H1 (cell line): ENCODE results near the gene SH3BP5. TPM values are rescaled to one million over a fixed set of nuclear protein-coding genes. Genes with fewer than 3 reads are reported as not detected.

Experiments
- EP300 ChIP-seq, 2 experiments: IDR thresholded peaks; 1 replicate in 1 of 2; 2 replicates in 1 of 2; pipeline ENCODE4 v1.6.1; 2011 to 2012; ENCODE audit warnings: low read depth in 2 of 2, low read length in 2 of 2, mild to moderate bottlenecking in 2 of 2, borderline replicate concordance in 1 of 2, inconsistent platforms in 1 of 2, moderate library complexity in 1 of 2
- NRF1 ChIP-seq: IDR thresholded peaks from 2 replicates; pipeline ENCODE4 v1.6.1; 2011; ENCODE audit warnings: mild to moderate bottlenecking, low read depth, low read length, improper control_type of control experiment
- POLR2A ChIP-seq, 2 experiments: IDR thresholded peaks; 1 replicate in 1 of 2; 2 replicates in 1 of 2; pipeline ENCODE4 v1.6.1; 2011; ENCODE audit warnings: low read depth in 2 of 2, low read length in 2 of 2, mild to moderate bottlenecking in 2 of 2; ENCODE audit errors: control extremely low read depth in 1 of 2
- RBBP5 ChIP-seq: IDR thresholded peaks from 2 replicates; pipeline ENCODE4 v1.7.1; 2012; ENCODE audit warnings: low read depth, mild to moderate bottlenecking, inconsistent platforms, low read length, moderate library complexity, borderline replicate concordance
- RXRA ChIP-seq: IDR thresholded peaks from 2 replicates; pipeline ENCODE4 v1.6.1; 2011; ENCODE audit warnings: low read depth, mild to moderate bottlenecking, low read length, moderate library complexity; ENCODE audit not compliant: insufficient read depth
- TCF12 ChIP-seq: IDR thresholded peaks from 2 replicates; pipeline ENCODE4 v1.6.1; 2011; ENCODE audit warnings: low read depth, mild to moderate bottlenecking, low read length
- ZNF274 ChIP-seq: IDR thresholded peaks from 2 replicates; pipeline ENCODE4 v1.7.0; 2012; ENCODE audit warnings: low read length, borderline replicate concordance; ENCODE audit errors: extremely low read depth
- polyA plus RNA-seq, 7 experiments: library from polyadenylated mRNA; depleted of rRNA in 3 of 7; stranded (reverse) in 5 of 7; unstranded in 2 of 7; fragments of >200 nt in 5 of 7; fragments of 200-250 nt in 2 of 7; gene quantifications; 1 replicate in 5 of 7; 2 replicates in 1 of 7; 4 replicates in 1 of 7; pipeline versions ENCODE4 v1.2.1 to v1.2.3, GENCODE V29; 2011 to 2013; ENCODE audit warnings: missing spikeins in 2 of 7, mixed read lengths in 2 of 7
- total RNA-seq: library from RNA; stranded (reverse); fragmentation: NEBNext Ultra II Directional; extraction: Animal tissue kit (Norgen Biotek cat#: 25700); gene quantifications from 2 replicates; pipeline ENCODE4 v1.2.1, GENCODE V29; 2021
- TF ChIP-seq, protein P1 (sequence below): fragments of 300-600 bp; sonication (generic); IDR thresholded peaks from 2 replicates; pipeline ENCODE4 v1.7.1; 2012; ENCODE audit warnings: low read length, moderate library complexity, mild to moderate bottlenecking, inconsistent platforms; ENCODE audit not compliant: insufficient replicate concordance

SH3BP5 gene
- total and polyA plus RNA-seq, 2 of the 8 experiments (the other 6 are each of a cell fraction or from before 2014, with no cell fraction given): 7.1 to 9.7 TPM

DNA sequence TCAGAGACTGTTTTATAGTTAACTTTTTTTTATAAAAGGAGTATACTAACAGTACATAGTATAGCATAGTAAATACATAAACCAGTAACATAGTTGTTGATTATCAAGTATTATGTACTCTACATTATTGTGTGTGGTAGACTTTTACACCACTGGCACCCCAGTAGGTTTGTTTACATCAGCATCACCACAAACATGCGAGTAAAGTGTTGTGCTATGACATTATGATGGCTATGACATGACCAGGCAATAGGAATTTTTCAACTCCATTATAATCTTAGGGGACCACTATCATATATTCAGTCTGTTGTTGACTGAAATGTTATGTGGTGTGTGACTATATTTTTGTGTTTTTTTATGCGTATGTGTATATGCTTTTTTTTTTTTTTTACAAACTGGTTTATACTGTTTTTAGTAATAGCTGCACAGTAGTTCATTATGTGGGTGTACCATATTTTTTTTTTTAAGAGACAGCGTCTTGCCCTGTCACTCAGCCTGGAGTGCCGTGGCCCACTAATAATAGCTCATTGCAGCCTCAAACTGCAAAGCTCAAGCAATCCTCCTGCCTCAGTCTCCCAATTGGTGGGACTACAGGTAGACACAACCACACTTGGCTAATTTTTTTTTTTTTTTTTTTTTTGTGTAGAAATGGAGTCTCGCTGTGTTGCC is 124.4 kb downstream of the SH3BP5 start (continued):
- TF ChIP-seq, protein P1, sequence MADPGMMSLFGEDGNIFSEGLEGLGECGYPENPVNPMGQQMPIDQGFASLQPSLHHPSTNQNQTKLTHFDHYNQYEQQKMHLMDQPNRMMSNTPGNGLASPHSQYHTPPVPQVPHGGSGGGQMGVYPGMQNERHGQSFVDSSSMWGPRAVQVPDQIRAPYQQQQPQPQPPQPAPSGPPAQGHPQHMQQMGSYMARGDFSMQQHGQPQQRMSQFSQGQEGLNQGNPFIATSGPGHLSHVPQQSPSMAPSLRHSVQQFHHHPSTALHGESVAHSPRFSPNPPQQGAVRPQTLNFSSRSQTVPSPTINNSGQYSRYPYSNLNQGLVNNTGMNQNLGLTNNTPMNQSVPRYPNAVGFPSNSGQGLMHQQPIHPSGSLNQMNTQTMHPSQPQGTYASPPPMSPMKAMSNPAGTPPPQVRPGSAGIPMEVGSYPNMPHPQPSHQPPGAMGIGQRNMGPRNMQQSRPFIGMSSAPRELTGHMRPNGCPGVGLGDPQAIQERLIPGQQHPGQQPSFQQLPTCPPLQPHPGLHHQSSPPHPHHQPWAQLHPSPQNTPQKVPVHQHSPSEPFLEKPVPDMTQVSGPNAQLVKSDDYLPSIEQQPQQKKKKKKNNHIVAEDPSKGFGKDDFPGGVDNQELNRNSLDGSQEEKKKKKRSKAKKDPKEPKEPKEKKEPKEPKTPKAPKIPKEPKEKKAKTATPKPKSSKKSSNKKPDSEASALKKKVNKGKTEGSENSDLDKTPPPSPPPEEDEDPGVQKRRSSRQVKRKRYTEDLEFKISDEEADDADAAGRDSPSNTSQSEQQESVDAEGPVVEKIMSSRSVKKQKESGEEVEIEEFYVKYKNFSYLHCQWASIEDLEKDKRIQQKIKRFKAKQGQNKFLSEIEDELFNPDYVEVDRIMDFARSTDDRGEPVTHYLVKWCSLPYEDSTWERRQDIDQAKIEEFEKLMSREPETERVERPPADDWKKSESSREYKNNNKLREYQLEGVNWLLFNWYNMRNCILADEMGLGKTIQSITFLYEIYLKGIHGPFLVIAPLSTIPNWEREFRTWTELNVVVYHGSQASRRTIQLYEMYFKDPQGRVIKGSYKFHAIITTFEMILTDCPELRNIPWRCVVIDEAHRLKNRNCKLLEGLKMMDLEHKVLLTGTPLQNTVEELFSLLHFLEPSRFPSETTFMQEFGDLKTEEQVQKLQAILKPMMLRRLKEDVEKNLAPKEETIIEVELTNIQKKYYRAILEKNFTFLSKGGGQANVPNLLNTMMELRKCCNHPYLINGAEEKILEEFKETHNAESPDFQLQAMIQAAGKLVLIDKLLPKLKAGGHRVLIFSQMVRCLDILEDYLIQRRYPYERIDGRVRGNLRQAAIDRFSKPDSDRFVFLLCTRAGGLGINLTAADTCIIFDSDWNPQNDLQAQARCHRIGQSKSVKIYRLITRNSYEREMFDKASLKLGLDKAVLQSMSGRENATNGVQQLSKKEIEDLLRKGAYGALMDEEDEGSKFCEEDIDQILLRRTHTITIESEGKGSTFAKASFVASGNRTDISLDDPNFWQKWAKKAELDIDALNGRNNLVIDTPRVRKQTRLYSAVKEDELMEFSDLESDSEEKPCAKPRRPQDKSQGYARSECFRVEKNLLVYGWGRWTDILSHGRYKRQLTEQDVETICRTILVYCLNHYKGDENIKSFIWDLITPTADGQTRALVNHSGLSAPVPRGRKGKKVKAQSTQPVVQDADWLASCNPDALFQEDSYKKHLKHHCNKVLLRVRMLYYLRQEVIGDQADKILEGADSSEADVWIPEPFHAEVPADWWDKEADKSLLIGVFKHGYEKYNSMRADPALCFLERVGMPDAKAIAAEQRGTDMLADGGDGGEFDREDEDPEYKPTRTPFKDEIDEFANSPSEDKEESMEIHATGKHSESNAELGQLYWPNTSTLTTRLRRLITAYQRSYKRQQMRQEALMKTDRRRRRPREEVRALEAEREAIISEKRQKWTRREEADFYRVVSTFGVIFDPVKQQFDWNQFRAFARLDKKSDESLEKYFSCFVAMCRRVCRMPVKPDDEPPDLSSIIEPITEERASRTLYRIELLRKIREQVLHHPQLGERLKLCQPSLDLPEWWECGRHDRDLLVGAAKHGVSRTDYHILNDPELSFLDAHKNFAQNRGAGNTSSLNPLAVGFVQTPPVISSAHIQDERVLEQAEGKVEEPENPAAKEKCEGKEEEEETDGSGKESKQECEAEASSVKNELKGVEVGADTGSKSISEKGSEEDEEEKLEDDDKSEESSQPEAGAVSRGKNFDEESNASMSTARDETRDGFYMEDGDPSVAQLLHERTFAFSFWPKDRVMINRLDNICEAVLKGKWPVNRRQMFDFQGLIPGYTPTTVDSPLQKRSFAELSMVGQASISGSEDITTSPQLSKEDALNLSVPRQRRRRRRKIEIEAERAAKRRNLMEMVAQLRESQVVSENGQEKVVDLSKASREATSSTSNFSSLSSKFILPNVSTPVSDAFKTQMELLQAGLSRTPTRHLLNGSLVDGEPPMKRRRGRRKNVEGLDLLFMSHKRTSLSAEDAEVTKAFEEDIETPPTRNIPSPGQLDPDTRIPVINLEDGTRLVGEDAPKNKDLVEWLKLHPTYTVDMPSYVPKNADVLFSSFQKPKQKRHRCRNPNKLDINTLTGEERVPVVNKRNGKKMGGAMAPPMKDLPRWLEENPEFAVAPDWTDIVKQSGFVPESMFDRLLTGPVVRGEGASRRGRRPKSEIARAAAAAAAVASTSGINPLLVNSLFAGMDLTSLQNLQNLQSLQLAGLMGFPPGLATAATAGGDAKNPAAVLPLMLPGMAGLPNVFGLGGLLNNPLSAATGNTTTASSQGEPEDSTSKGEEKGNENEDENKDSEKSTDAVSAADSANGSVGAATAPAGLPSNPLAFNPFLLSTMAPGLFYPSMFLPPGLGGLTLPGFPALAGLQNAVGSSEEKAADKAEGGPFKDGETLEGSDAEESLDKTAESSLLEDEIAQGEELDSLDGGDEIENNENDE: no peak
- TF ChIP-seq RXRA: no peak
- TF ChIP-seq POLR2A (IDR thresholded peaks at IDR 0.05; ENCODE audit: control extremely low read depth in 1 of 2, low read depth in 2 of 2, low read length in 2 of 2): no peak
- TF ChIP-seq RBBP5: no peak
- TF ChIP-seq ZNF274: no peak
- no peak for TF ChIP-seq TCF12
- no peak for TF ChIP-seq EP300 (IDR thresholded peaks at IDR 0.05; ENCODE audit: borderline replicate concordance in 1 of 2, low read depth in 2 of 2, low read length in 2 of 2)
- no peak for TF ChIP-seq NRF1
